Gastroesophageal sphincter (tissue), 3 donors: Measurements from ENCODE around the gene SMAGP.

ENCODE experiments used
- EP300 ChIP-seq: sonication (generic); formaldehyde crosslinking; IDR thresholded peaks from one replicate; pipeline ENCODE4 v1.6.1; 2017; ENCODE audit warnings: antibody characterized with exemption, mild to moderate bottlenecking
- POLR2A ChIP-seq, 2 donors: fragments of 450-650 bp; IDR thresholded peaks; one replicate each; pipeline ENCODE4 v1.6.1; 2017; ENCODE audit warnings: antibody characterized with exemption in 2 of 2, mild to moderate bottlenecking in 2 of 2, moderate library complexity in 1 of 2
- TF ChIP-seq, protein P1 (sequence below), 4 experiments: fragments of 200-600 bp in 2 of 4; fragments of 450-650 bp in 2 of 4; sonication (generic) in 1 of 4; IDR thresholded peaks; one replicate each; pipeline ENCODE4 v1.5.1; 2017 to 2019; ENCODE audit warnings: antibody characterized with exemption in 4 of 4, mild to moderate bottlenecking in 2 of 4, moderate library complexity in 2 of 4

DNA sequence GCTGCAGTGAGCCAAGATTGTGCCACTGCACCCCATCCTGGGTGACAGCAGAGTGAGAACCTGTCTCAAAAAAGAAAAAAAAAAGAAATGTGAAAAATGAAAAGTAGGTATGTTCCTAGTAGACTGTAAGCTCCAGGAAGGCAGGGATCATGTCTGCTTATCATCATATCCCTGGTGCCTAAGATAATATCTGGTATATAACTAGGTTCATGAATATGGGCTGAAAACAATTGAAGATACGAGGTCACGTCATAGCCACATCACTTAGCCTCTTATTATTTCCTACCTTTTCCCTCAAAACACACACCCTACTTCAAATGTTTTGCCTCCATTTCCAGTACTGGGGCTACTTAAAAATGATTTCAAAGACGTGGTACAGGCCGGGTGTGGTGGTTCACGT, 55.3 kb downstream of the SMAGP start:
- TF ChIP-seq, protein P1, sequence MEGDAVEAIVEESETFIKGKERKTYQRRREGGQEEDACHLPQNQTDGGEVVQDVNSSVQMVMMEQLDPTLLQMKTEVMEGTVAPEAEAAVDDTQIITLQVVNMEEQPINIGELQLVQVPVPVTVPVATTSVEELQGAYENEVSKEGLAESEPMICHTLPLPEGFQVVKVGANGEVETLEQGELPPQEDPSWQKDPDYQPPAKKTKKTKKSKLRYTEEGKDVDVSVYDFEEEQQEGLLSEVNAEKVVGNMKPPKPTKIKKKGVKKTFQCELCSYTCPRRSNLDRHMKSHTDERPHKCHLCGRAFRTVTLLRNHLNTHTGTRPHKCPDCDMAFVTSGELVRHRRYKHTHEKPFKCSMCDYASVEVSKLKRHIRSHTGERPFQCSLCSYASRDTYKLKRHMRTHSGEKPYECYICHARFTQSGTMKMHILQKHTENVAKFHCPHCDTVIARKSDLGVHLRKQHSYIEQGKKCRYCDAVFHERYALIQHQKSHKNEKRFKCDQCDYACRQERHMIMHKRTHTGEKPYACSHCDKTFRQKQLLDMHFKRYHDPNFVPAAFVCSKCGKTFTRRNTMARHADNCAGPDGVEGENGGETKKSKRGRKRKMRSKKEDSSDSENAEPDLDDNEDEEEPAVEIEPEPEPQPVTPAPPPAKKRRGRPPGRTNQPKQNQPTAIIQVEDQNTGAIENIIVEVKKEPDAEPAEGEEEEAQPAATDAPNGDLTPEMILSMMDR (IDR thresholded peaks at IDR 0.05) = no peak
- TF ChIP-seq POLR2A (IDR thresholded peaks at IDR 0.05) = no peak
- no peak for TF ChIP-seq EP300
